ENCODE data around the gene SLC30A9. TPM values are rescaled to one million over a fixed set of nuclear protein-coding genes. Genes with fewer than 3 reads are reported as not detected.

Gene SLC30A9
- 25.7 and 81.0 TPM in 2 replicates for total RNA-seq

GRCh38 chr4:41990365-41991111 is at the start of gene SLC30A9:
Gene SLC30A9 (plus strand): TSS chr4:41990530. CDS start chr4:41990652, 122 bp downstream.

DNA sequence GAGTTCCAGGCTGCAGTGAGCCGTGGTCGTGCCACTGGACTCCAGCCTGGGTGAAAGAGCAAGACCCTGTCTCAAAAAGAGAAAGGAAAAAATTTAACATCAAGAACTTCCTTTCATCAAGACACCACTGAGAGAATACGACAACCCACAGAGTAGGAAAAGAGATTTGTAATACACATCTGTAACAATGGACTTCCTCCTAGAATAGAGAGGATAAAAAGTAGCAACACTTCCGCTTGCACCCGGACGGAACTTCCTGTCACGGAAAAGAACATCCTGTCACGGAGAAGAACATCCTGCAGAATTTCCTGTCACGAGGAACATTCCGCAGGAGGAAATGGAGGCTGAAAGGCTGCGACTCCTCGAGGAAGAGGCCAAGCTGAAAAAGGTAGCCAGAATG is 8.9 kb upstream of the SLC30A9 start, which contains the start of gene DCAF4L1:
Gene DCAF4L1 (plus strand): TSS at position 301 of the 400 bp plus-strand sequence. CDS start 37 bp downstream, at position 338.

Other genes starting within 250 kb of the SLC30A9 start
- gene PHOX2B, start 241.8 kb upstream of the SLC30A9 start, total RNA-seq: not detected in 2 replicates
- 25.7 and 73.2 TPM in 2 replicates for gene TMEM33, start 55.1 kb upstream of the SLC30A9 start, total RNA-seq
- under 0.01 and 0.19 TPM in 2 replicates for gene DCAF4L1, start 8.8 kb upstream of the SLC30A9 start, total RNA-seq
- gene BEND4, start 162.1 kb downstream of the SLC30A9 start, total RNA-seq: 0.32 and 0.38 TPM in 2 replicates